HEK293T (cell line): ENCODE results near the gene DHRS13.

Experiments
- CTCF ChIA-PET: fragments of 350-600 bp; formaldehyde crosslinking; extraction: SDS; loops from one replicate; lab custom pipeline; 2021; ENCODE audit warnings: antibody characterized with exemption, inconsistent platforms; lab: Yijun Ruan, JAX
- POLR2A ChIA-PET: fragments of 350-600 bp; formaldehyde crosslinking; extraction: SDS; loops from one replicate; lab custom pipeline; 2020; ENCODE audit warnings: antibody characterized with exemption, inconsistent platforms; lab: Yijun Ruan, JAX
- DNase-seq: peaks from one replicate; pipeline ENCODE4 v3.0.0; 2012; ENCODE audit warnings: mixed read lengths; ENCODE audit errors: extremely low spot score
- ARNT ChIP-seq: fragments of 450-650 bp; IDR thresholded peaks from 2 replicates; pipeline ENCODE4 v1.6.1; 2017; ENCODE audit warnings: mild to moderate bottlenecking
- BHLHE40 ChIP-seq: fragments of 450-650 bp; IDR thresholded peaks from 2 replicates; pipeline ENCODE4 v1.6.1; 2016; ENCODE audit warnings: mild to moderate bottlenecking, moderate library complexity, borderline replicate concordance
- CTBP1 ChIP-seq: fragments of 450-650 bp; IDR thresholded peaks from 2 replicates; pipeline ENCODE4 v1.6.1; 2016; ENCODE audit warnings: borderline replicate concordance
- ELF4 ChIP-seq: fragments of 450-650 bp; IDR thresholded peaks from 2 replicates; pipeline ENCODE4 v1.6.1; 2017; ENCODE audit warnings: antibody characterized with exemption
- FOXA1 ChIP-seq: fragments of 450-650 bp; IDR thresholded peaks from 2 replicates; pipeline ENCODE4 v1.6.1; 2016; ENCODE audit warnings: mild to moderate bottlenecking
- FOXK2 ChIP-seq: fragments of 450-650 bp; IDR thresholded peaks from 2 replicates; pipeline ENCODE4 v1.6.1; 2016; ENCODE audit warnings: mild to moderate bottlenecking
- FOXM1 ChIP-seq: fragments of 450-650 bp; IDR thresholded peaks from 2 replicates; pipeline ENCODE4 v1.6.1; 2017; ENCODE audit warnings: mild to moderate bottlenecking, borderline replicate concordance
- HDGF ChIP-seq: fragments of 450-650 bp; IDR thresholded peaks from 2 replicates; pipeline ENCODE4 v1.6.1; 2017; ENCODE audit warnings: antibody characterized with exemption, borderline replicate concordance
- L3MBTL2 ChIP-seq: fragments of 450-650 bp; conservative IDR thresholded peaks from 2 replicates; pipeline ENCODE4 v1.6.1; 2016; ENCODE audit warnings: mild to moderate bottlenecking
- LEF1 ChIP-seq: fragments of 450-650 bp; IDR thresholded peaks from 2 replicates; pipeline ENCODE4 v1.6.1; 2017; ENCODE audit warnings: mild to moderate bottlenecking, borderline replicate concordance
- NFRKB ChIP-seq: fragments of 450-650 bp; IDR thresholded peaks from 2 replicates; pipeline ENCODE4 v1.6.1; 2016; ENCODE audit warnings: mild to moderate bottlenecking, moderate library complexity
- SP1 ChIP-seq: fragments of 450-650 bp; IDR thresholded peaks from 2 replicates; pipeline ENCODE4 v1.6.1; 2017
- SUZ12 ChIP-seq: fragments of 450-650 bp; IDR thresholded peaks from 2 replicates; pipeline ENCODE4 v1.6.1; 2016; ENCODE audit warnings: mild to moderate bottlenecking
- TARDBP ChIP-seq: fragments of 450-650 bp; IDR thresholded peaks from 2 replicates; pipeline ENCODE4 v1.6.1; 2016
- ZNF384 ChIP-seq: fragments of 450-650 bp; IDR thresholded peaks from 2 replicates; pipeline ENCODE4 v1.6.1; 2016
- TF ChIP-seq, protein P1 (sequence below): fragments of 450-650 bp; IDR thresholded peaks from 2 replicates; pipeline ENCODE4 v1.6.1; 2016

The DHRS13 gene

DNA sequence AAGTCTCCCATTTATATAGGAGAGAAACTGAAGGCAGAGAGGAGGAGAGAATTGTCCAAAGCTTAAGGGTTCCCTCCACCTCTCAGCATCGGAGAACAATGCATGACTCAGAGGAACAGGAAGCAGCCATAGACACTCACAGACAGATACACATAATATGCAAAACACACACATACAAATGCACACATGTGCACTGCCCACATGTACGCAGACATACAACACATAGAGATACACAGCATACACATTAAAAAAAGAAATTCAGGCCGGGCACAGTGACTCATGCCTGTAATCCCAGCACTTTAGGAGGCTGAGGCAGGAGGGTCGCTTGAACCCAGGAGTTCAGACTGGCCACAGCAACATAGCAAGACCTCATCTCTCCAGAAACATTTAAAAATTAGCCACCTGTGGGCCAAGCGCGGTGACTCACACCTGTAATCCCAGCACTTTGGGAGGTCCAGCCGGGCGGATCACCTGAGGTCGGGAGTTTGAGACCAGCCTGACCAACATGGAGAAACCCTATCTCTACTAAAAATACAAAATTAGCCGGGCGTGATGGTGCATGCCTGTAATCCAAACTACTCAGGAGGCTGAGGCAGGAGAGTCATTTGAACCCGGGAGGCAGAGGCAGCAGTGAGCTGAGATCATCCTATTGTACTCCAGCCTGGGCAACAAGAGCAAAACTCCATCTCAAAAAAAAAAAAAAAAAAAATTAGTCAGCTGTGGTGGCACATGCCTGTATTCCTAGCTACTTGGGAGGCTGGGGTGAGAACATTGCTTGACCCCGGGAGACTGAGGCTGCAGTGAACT lies 36.7 kb downstream of the DHRS13 start:
- CTCF ChIA-PET, result interaction anchor here (0.9 kb wide), 1 partner anchor 17 kb away, joined by 3 read pairs; no protein-coding TSS in a partner anchor
- TF ChIP-seq ZNF384 (0 out of 2 replicates have a peak, but pooled peaks have one; percentile 25), FOXM1 (no peak), HDGF (no peak), BHLHE40 (no peak), TARDBP (no peak), FOXA1 (no peak), L3MBTL2 (no peak), LEF1 (no peak)
- TF ChIP-seq, protein P1, sequence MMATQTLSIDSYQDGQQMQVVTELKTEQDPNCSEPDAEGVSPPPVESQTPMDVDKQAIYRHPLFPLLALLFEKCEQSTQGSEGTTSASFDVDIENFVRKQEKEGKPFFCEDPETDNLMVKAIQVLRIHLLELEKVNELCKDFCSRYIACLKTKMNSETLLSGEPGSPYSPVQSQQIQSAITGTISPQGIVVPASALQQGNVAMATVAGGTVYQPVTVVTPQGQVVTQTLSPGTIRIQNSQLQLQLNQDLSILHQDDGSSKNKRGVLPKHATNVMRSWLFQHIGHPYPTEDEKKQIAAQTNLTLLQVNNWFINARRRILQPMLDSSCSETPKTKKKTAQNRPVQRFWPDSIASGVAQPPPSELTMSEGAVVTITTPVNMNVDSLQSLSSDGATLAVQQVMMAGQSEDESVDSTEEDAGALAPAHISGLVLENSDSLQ, result no peak
- no peak for DNase-seq
- POLR2A ChIA-PET, result interaction anchor here (0.7 to 1.5 kb wide), 3 partner anchors 10 to 85 kb away, joined by 3 to 4 read pairs (median 3); partner anchors contain the start of gene PHF12

DNA sequence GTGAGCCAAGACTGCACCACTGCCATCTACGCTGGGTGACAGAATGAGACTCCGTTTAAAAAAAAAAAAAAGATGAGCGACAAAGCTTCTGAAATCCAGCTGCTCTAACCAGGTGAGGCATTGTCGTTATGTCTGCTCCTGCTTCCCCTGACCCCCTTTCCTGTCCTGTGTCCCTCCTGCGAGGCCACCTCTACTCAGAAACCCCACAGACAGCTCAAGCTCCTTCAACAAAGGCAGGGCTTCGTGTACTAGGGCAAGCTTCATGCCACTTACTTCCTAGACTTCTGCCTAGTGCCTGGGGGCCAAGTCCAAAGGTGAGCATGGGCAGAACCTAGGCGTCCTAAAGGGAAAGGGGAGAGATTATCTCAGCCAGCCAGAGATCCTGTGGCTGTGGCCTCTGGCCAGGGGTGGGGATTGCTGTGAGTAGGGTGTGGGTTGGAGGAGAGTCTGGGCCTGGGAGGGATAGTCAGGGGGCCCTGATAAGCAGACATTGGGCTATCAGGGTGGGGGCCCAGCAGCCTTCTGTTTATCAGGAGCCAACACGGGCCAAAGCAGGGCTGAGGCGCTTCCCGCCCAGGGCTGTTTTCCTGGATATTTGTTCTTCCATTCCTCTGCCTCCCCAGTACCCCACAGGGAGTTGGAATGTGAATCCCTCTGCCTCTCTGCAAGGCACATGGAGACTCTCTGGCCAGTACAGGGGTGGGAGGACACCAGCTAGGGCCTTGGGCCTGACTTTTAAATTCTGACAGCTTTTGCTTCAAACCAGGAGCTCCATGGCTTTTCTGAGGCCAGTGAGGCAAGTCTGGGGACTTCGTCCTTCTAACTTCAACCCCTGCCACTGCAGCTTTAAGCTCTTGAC lies 37.7 kb downstream of the DHRS13 start:
- no peak for DNase-seq
- ChIA-PET POLR2A (interaction anchor here (0.6 to 1.2 kb wide), 3 partner anchors 9 to 138 kb away, joined by 3 to 4 read pairs (median 4); no protein-coding TSS in a partner anchor), CTCF (interaction anchor here (0.9 kb wide), 1 partner anchor 16 kb away, joined by 3 read pairs; no protein-coding TSS in a partner anchor)
- TF ChIP-seq, protein P1, result no peak
- TF ChIP-seq BHLHE40, result no peak
- TF ChIP-seq FOXK2, result no peak
- TF ChIP-seq HDGF, result no peak
- no peak for TF ChIP-seq FOXM1
- TF ChIP-seq LEF1, result no peak
- TF ChIP-seq FOXA1, result no peak
- TF ChIP-seq TARDBP, result no peak
- TF ChIP-seq ELF4, result no peak
- TF ChIP-seq NFRKB, result no peak
- TF ChIP-seq CTBP1, result no peak
- TF ChIP-seq L3MBTL2, result no peak
- TF ChIP-seq SUZ12, result no peak
- no peak for TF ChIP-seq ARNT
- no peak for TF ChIP-seq SP1
- no peak for TF ChIP-seq ZNF384

DNA sequence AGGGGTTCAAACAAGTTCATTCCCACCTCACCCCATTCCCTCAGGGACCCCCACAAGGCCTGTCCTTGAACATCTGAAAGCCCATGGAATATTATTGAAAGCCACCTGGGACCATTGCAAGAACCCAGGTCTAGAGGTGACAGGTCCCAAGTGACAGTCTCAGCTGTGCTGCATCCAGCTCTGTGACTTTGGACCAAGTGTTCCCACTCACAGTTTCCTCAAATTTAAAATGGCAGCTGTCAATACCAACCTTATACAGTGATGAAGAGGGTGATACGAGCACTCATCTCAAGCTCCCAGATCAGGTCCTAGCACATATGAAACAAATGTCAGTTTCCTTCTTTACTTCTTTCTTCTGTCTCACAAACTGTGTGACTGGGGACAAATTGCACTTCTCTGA lies 38.9 kb downstream of the DHRS13 start:
- TF ChIP-seq FOXK2, result no peak
- no peak for TF ChIP-seq FOXM1
- no peak for TF ChIP-seq FOXA1
- TF ChIP-seq BHLHE40, result no peak
- TF ChIP-seq HDGF, result no peak
- TF ChIP-seq L3MBTL2, result no peak
- TF ChIP-seq ELF4, result no peak
- no peak for TF ChIP-seq SP1
- TF ChIP-seq, protein P1, result no peak
- DNase-seq, result no peak
- POLR2A ChIA-PET, result interaction anchor here (0.7 to 1.4 kb wide), 3 partner anchors 20 to 56 kb away, joined by 3 to 4 read pairs (median 3); partner anchors contain the start of gene FAM222B
- CTCF ChIA-PET, result no interaction called here

DNA sequence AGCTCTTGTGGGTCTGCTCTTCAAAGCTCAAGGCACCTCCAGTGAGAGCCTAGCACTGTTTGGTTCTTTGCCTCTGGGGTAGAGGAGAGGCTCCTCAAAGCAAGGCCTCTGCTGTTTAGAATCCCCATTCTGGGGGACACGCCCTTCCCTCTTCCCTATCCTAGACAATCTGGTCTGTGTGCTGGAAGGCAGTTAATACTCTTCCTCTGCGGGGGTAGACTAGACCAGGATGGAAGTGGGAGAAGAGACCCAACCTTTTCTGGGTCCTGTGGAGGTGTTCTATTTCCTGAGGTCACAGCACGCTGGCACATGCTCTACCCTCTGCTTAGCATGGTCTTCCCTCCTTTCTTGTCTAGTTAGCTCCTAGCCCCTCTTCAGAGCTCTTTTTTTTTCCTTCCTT lies 40.3 kb downstream of the DHRS13 start:
- TF ChIP-seq SP1 (no peak), TARDBP (no peak), L3MBTL2 (no peak), FOXM1 (no peak), FOXA1 (no peak), BHLHE40 (no peak), NFRKB (no peak), FOXK2 (no peak), HDGF (no peak), CTBP1 (no peak), LEF1 (no peak)
- TF ChIP-seq, protein P1, result no peak
- DNase-seq, result no peak
- CTCF ChIA-PET, result no interaction called here
- POLR2A ChIA-PET, result interaction anchor here (0.9 to 1.4 kb wide), 4 partner anchors 21 to 143 kb away, joined by 3 to 4 read pairs (median 4); partner anchors contain the start of genes FLOT2 and PHF12
